DMS 273 (cell line): ENCODE measurements around the gene TEX10.
"Not testable (repeated sequence)": the region's sequence is repeated elsewhere in the genome, so short reads cannot be mapped to it uniquely, and the experiment has no call there.

Experiments
- DNase-seq: peaks from one replicate; lab custom pipeline; 2025; ENCODE audit not compliant: unreplicated experiment; lab: John Stamatoyannopoulos, UW

The TEX10 gene

DNA sequence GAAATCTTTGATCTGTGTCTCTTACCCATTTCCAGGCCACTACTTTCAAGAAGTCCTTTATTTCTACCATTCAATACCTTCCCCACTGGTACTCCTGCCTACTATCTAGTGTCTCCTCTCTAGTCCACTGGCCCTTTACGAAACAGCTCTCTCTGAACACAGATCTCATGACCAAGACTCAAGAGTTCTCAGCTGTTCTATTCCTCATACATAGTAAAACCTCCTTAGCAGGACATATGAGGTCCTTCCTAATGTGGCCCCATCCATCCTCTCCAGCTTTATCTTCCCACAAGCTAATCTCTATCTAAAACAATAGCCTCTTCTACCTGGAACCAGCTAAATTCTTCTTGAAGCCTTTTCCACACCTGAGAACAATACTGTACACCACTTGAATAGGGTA is 2.6 kb downstream of the TEX10 start:
- DNase-seq: no peak

DNA sequence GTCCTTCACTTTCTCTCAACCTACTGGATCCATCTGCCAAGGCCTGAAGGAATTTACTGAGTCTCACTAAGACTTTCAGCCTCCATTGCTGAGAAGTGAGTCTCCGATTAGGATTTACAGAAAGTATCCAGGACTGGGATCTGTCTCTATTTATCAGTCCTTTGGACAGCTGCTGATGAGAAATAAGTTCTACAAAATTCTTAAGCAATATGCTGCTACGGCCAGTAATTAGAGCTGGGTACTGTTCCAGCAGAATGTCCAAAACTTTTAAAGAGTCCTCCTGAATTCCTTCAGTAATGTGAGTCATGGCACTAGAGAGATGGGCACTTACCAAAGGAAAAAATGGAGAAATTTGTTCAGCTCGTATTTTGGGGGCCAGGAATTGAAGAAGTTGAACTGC is 5.9 kb downstream of the TEX10 start:
- DNase-seq: no peak

DNA sequence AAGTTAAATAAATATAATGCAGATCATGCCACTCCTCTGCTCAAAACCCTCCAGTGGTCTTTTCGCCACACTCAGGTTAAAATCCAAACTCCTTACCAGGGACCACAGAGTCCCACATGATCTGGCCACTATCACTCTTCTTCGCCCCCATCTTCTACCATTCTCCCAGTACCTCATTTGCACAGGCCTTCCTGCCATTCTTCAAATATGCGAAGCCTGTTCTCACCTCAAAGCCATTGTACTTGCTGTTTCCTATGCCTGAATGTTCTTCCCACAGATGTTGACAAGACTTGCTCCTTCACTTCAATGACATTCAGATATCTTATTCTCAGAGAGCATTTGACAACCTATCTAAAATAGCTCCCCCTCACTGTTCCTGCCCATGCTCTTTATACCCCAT is 10.9 kb downstream of the TEX10 start:
- no peak for DNase-seq

DNA sequence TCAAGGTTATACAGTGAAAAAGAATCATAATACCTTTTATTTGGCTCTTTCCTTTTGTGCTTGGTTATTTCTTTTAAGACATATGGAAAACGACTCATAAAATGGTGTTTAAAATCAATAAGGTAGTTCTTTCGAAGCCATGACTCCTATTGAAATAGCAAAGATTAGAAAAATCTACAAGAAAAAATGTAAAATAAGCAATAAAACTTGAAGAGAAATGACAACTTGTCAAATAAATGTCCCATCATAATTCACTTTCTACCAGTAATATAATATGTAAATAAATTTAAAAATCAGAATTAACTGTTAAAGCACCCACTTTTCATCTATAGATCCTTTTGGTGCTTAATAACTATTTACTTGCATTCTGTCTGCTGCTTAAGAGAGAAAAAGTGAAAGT is 12.5 kb downstream of the TEX10 start:
- DNase-seq: no peak

DNA sequence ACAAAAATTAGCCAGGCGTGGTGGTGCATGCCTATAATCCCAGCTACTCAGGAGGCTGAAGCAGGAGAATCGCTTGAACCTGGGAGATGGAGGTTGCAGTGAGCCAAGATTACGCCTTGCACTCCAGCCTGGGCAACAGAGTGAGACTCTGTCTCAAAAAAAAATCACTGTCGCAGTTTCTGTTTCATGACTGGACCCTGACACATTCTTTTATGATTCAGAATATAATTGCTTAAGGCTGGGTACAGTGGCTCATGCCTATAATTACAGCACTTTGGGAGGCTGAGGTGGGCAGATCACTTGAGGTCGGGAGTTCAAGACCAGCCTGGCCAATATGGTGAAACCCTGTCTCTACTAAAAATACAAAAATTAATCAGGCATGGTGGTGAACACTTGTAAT is 14.0 kb downstream of the TEX10 start:
- DNase-seq: not testable (repeated sequence)

DNA sequence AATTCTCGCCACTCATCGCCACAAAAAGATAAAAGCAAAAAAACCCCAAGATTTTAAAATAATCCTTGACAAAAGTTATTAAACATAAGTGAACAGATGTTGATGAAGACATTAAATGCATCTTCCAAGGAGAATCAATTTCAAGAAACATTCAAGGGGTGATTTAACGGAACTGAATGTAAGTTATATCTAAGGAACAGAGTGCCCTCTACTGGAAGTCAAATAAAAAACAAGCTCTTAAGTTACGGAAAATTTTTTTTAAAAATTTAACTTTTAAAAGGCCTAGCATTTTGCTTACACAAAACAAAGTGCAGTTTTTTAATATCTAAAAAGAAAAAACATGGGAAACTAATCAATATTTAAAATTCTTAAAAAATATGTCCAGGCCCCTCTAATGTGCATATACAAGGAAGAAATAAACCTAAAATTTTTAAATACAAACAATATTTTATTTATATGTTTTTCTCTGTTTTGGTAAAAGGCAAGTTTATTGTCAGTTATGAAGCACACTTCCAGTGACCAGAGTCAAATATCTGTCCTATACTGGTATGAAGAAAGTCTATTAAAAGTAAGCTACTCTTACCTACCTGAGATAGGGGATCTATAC is 28.0 kb downstream of the TEX10 start:
- DNase-seq: peak; percentile 39

DNA sequence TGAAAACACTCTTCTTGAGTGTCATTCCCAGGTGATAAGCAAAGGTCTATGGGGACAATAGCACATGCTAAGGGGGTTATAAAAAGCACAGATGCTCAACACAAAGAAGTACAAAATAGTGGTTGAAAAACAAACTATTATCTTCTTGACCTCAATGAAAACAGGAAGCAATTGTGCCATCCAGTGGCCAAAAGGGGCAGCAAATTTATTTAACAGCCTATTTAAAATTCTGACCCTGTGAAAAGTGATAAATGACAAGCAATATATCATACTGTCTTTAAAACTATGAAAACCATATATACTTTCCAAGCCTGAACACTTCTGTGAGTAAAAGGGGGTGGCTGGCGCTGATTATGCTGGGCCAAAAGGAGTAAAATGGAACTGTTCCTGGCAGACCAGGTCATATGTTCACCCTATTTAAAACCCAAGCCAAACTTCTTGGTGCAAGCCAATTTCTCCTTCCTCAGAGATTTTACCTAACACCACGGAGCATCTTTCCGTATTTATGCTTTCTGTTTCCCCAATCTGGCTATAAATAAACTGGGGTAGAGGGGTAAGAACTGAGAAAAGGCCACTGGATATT is 29.7 kb downstream of the TEX10 start:
- peak; percentile 62 for DNase-seq

DNA sequence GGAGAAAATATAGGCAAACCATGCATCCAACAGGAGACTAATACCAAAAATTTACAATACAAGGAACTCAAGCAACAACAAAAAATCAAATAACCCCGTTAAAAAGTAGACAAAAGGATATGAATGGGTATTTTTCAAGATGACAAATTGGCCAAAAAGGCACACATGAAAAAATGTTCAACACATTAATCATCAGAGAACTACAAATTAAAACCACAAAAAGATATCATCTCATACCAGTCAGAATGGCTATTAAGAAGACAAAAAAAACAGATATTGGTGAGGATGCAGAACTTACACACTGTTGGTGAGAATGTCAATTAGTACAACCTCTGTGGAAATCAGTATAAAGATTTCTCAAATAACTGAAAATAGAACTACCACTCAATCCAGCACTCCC is 35.0 kb downstream of the TEX10 start:
- no peak for DNase-seq

DNA sequence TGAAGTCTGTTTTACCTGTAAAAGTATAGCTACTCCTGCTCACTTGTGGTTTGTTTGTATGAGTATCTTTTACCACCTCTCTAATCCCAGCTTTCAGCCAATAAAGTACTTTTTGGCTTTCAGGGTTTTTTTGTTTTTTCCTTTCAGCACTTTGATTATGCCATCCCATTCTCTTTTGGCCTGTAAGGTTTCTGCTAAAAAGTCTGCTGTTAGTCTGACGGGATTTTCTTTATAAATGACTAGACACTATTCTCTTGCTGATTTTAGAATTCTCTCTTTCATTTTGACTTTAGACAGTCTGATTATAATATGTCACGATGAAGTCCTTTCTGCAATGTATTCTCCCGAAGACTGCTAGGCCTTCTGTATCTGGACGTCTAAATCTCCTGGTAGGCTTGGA is 37.2 kb downstream of the TEX10 start:
- DNase-seq: no peak

DNA sequence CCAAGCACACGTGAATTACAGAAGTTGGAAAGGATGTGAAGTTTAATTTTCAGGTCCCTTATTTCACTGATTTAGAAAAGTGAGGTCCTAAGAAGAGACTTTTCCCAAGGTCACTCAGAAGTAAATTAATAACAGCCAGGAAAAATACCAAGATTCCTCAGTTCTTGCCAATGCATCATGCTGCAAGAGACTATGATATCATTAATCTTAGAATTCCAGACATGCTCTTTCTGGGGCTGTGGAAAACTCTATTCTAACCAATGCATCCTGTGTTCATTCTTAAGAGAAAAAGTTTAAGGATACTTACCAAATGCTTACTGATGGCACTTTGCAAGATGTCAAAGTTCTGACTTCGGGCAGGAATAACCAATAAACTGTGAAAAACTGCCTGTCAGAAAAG is 42.8 kb downstream of the TEX10 start:
- no peak for DNase-seq

DNA sequence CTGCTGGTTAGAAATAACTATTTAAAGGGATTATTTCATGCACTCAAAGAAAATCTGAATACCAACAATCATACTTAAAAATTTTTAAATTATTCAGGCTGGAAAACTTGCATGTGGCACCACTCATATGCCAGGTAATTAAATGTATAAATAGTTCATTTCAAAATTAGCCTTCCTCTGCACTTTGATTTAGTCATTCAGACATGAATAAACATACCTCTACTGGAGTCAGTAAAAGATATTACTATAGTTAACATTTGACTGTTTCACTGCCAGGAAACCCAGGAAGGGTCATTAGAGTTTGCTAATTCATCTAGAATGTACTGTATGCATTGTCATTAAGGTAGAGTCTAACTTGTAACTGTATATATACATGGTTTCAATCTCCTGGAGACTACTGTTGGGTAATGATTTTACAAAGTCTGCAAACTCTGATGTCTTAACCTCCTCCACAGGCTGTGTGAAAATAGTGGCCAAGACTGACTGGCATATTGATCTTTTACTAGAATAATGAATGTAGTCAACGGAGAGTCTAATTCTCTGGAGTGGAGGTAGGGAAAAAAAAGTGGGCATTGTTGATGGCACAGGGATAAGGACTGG is 43.7 kb downstream of the TEX10 start:
- no peak for DNase-seq

DNA sequence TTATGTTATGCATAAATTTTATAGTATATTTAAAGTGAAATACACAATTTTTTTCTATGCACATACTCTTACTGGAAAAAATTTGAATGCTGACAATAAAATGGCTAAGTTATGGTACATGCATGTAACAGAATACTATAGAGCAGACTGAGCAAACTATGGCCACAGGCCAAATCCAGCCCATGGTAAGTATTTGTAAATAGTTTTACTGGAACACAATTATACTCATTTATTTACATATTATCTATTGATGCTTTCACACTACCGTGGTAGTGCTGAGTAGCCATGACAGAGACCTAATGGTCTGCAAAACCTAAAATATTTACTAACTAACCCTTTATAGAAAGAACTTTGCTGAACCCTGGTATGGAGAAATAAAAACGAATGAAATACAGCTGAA is 45.7 kb downstream of the TEX10 start:
- DNase-seq: no peak

DNA sequence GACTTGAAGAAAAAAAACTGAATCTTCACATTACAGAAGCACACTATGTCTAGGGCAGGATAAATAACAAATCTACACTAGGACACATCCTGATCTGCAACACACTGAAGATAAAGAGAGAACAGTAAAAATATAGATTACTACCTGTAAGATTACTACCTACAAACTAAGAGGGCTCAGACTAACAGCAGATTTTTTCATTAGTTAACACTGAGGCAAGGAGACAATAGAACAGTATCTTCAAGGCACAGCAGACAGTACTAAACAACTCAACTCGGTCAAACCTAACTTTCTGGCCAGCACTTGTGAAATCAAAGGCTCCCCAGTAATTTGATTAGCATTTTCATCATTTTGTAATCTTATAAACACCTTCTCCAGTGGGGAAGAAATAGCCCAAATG is 46.5 kb downstream of the TEX10 start:
- DNase-seq: no peak

DNA sequence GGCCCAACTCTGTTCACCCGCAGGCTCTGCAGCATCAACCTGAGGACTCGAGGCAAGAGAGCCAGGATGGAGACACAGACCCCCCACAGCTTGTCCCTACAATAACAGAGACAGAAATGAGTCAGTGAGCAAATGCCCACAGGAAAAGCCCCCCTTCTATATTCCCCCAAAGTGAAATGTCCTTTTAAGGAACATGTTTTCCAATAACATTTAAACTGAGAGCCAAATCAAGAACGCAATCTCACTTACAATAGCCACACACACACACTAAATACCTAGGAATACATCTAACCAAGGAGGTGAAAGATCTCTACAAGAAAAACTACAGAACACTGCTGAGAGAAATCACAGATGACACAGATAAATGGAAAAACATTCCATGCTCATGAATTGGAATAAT is 49.0 kb downstream of the TEX10 start:
- DNase-seq: no peak

DNA sequence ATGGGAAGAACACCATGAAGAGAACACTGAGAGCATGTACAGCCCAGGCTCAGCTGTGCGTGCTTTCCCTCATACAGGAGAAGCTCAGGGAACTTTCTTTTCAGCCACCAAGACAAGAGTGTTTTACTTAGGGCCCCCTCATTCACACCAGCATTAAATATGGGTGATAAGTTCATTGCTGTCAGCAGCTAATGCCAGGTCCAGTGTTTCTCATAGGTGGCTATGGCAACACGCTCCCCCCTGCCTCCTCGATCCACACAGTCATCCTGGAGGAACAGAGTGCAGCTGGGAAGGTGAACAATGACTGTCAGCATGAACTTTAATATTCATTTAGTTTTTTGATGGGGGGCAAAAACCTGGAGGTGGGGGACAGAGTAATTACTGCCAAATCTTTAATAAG is 54.4 kb downstream of the TEX10 start:
- no peak for DNase-seq

DNA sequence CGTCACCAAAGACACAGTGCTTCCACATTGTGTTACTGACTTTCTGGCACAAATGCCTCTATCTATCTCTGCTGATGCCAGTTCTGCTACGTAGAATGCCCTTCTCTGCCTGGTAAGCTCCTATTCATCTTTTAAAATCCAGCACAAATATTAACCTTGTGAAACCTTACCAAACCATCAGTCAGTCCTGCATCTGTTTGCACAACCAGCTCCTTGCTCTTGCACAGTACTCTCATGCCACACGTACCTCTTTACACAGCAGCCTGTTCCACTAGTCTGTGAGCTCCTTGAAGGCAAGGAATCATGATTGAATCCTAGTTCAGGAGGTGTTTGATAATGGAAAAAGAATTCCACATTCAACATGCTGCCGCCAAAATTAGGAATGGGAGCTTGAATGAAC is 56.3 kb downstream of the TEX10 start:
- DNase-seq: no peak

DNA sequence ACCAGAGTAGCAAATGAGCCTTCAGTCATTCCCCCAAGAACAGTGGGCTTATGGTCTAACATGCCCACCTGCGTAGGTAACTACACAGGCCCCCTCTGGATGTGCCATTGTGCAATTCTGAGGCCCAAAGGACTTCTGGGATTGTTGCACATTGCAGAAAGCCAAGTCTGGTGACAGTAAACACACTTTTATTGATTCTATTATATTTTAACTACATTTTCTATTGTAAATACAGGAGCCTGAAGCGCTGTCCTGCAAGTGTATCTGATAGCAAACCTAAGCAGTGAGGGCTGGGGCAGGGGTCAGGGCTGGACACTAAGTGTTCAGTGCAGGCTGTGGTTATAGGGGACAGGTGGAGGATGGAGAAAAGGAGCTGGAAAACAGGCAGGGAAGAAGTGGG is 57.5 kb downstream of the TEX10 start:
- no peak for DNase-seq

DNA sequence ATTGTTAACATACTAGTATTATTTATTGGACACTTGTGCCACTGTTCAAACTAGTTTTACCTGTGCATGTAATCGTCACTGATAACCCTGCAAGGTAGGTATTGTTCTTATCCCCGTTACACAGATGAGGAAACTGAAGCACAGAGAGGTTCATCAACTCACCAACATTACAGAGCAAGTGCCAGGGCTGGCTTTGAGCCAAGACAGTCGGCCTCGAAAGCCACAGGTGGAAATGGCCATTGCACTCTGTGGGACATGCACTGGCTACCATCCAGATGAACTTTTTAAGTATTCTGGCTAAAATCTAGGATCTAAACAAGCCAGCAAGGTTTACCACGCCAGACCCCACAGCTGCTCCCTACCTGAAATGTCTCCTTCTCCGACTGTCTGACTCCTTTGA is 57.9 kb downstream of the TEX10 start:
- peak; percentile 9 for DNase-seq

DNA sequence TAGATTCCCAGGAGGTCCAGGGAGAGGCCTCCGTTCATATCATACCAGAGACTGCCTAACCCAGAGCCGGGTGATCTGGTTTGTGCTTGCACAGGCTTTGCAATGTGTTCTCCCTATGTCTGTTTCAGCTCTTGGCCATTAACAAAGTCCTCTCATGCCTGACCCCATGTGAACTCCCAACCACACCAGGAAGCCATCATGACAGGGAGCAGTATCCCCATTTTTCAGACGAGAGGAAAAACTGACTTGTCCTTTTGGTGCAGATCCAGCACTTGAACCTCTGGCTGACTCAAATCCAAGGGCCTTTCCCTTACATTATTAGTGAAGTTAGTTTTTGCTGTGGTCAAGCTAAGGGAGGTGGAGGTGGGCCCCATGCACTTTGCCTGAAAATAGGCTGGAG is 58.4 kb downstream of the TEX10 start:
- no peak for DNase-seq

DNA sequence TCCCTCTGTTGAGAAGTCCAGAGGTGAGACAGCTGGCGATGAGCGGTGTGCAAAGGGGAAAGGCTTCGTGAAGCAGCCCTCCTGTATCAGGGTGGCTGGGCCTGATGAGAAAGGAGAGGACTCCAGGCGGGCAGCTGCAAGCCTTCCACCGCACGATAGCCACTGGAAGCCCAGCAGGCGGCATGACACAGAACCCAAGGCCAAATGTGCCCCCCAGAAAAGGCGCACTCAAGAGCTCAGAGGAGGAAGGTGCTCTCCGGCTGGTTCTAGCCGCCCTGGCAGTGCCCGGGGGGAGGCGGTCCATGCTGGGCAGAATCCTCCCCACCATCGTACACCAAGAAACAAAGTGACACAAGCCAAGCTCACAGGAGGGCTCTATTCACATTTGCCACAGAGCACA is 60.3 kb downstream of the TEX10 start:
- no peak for DNase-seq

DNA sequence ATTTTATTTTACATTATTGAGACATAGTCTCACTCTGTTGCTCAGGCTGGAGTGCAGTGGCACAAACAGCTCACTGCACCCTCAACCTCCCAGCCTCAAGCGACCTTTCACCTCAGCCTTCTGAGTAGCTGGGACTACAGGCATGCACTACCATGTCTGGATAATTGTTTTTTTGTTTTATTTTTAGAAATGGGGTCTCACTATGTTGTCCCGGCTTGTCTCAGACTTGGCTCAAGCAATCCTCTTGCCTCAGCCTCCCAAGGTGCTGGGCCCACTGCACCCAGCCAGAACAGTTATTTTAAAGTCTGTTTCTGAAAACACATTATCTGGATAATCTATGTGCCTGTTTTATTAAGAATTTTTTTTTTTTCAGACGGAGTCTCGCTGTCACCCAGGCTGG is 62.0 kb downstream of the TEX10 start:
- no peak for DNase-seq

DNA sequence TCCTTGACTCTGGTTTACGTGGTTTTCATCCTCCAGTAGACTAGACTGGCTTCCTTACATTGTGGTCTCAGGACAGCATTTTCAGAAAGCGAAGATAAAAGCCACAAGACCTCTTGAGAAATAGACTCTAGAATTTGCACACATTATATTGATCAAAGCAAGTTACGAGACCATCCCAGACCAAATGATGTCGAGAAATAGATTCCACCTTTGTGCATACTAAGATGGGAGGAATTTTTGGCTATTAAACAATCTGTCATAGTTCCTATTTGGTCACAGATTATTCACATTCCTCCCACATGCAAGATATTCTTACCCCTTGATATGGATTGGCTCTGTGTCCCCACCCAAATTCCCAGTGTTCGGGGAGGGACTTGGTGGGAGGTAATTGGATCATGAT is 65.6 kb downstream of the TEX10 start:
- no peak for DNase-seq

DNA sequence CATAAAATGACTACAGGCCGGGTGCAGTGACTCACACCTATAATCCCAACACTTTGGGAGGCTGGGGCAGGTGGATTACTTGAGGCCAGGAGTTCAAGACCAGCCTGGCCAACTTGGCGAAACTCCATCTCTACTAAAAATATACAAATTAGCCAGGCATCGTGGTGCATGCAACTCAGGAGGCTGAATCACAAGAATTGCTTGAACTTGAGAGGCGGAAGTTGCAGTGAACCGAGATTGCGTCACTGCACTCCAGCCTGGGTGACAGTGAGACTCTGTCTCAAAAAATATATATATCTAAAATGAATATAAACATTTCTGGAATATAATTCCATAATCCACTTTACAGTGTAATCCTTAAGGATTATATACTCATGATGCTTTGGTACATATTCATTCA is 66.5 kb downstream of the TEX10 start:
- no peak for DNase-seq
